Left ventricle myocardium superior (tissue), 1 donor: Measurements from ENCODE around the gene SCYL2. TPM values are rescaled to one million over a fixed set of nuclear protein-coding genes. Genes with fewer than 3 reads are reported as not detected.
A peak's percentile ranks its signal among the peaks of the same experiment; 100 is the strongest.
"Not testable (repeated sequence)": the region's sequence is repeated elsewhere in the genome, so short reads cannot be mapped to it uniquely, and the experiment has no call there.

Source experiments
- ATAC-seq: fragments of 200-7000 bp; cut with Tn5 transposase; one replicate; pipeline ENCODE4 v1.9.1; 2020; ENCODE audit warnings: mild to moderate bottlenecking, moderate library complexity
- DNase-seq: peaks from one replicate; pipeline ENCODE4 v3.0.0-alpha.2; 2020
- intact Hi-C: fragments of 100-400 bp; cut with micrococcal nuclease; formaldehyde crosslinking; loops from one replicate; pipeline ENCODE4 v1.11.0; 2022
- long read RNA-seq: library from polyadenylated mRNA; unstranded; transcript quantifications from one replicate; pipeline ENCODE4 v2.0.0, GENCODE V29; 2021
- total RNA-seq: library from RNA; stranded (reverse); fragmentation: NEBNext Ultra II Directional; extraction: Animal tissue kit (Norgen Biotek cat#: 25700); gene quantifications from one replicate; pipeline ENCODE4 v1.2.1, GENCODE V29; 2021
- donor health status: DM: no; HTN: yes; CAD: no; lungs with severe emphysema.

The SCYL2 gene
- total RNA-seq, result 29.7 TPM
- long read RNA-seq, full-length matches to known transcripts, result 5 of 20 reads
- long read RNA-seq, partial matches to known transcripts, result 3 of 20 reads
- long read RNA-seq, other reads (novel, unspliced or antisense), result 12 of 20 reads

GRCh38 chr12:100266835-100267602 is at the start of gene SCYL2, which contains the start of gene DEPDC4:
Gene SCYL2, plus strand, starts transcription at chr12:100267177. Its CDS starts 15,794 bp downstream, at chr12:100282971.
Gene DEPDC4, minus strand, starts transcription at chr12:100267079. Its CDS starts 3 bp downstream, at chr12:100267076.
- intact Hi-C loops, result no loop called here
- DNase-seq (peak; percentile 95), ATAC-seq (peak; percentile 98)

GRCh38 chr12:100219328-100220109 is 47.5 kb upstream of the SCYL2 start:
- intact Hi-C loops, result loop anchor here (10.0 kb wide), 1 partner anchor 75 kb away; the partner anchor contains the start of gene BLTP3B
- ATAC-seq, result no peak
- no peak for DNase-seq

- DNase-seq, result no peak
- ATAC-seq, result no peak
- intact Hi-C loops, result loop anchor here (10.0 kb wide), 1 partner anchor 77 kb away; the partner anchor contains the start of gene BLTP3B
Measured at GRCh38 chr12:100221523-100221922, 45.5 kb upstream of the SCYL2 start.

GRCh38 chr12:100222173-100222572 is 44.8 kb upstream of the SCYL2 start:
- not testable (repeated sequence) for DNase-seq, ATAC-seq
- intact Hi-C loops, result loop anchor here (10.0 kb wide), 1 partner anchor 77 kb away; the partner anchor contains the start of gene BLTP3B

- intact Hi-C loops, result loop anchor here (10.0 kb wide), 1 partner anchor 81 kb away; the partner anchor contains the start of gene BLTP3B
- no peak for DNase-seq
- no peak for ATAC-seq
Measured at GRCh38 chr12:100225491-100225890, 41.5 kb upstream of the SCYL2 start.

- DNase-seq (no peak), ATAC-seq (no peak)
- intact Hi-C loops, result loop anchor here (10.0 kb wide), 1 partner anchor 84 kb away; the partner anchor contains the start of gene BLTP3B
Measured at GRCh38 chr12:100229036-100229635, 37.8 kb upstream of the SCYL2 start.

- intact Hi-C loops, result loop anchor here (10.0 kb wide), 2 partner anchors 85 to 515 kb away; partner anchors contain the start of gene BLTP3B
Measured at GRCh38 chr12:100229876-100230275, 37.1 kb upstream of the SCYL2 start.

GRCh38 chr12:100231873-100232272 is 35.1 kb upstream of the SCYL2 start:
- ATAC-seq, DNase-seq: not testable (repeated sequence)
- intact Hi-C loops, result loop anchor here (10.0 kb wide), 1 partner anchor 513 kb away; no protein-coding TSS in a partner anchor

More at GRCh38 chr12:100229876-100230275, 37.1 kb upstream of the SCYL2 start:
- DNase-seq, result no peak
- ATAC-seq, result no peak

- peak; percentile 36 for ATAC-seq
- intact Hi-C loops, result loop anchor here (10.0 kb wide), 1 partner anchor 511 kb away; no protein-coding TSS in a partner anchor
- no peak for DNase-seq
Measured at GRCh38 chr12:100234166-100234565, 32.8 kb upstream of the SCYL2 start.

- DNase-seq, result no peak
- intact Hi-C loops, result loop anchor here (10.0 kb wide), 1 partner anchor 510 kb away; no protein-coding TSS in a partner anchor
- peak; percentile 55 for ATAC-seq
Measured at GRCh38 chr12:100234591-100235304, 32.2 kb upstream of the SCYL2 start.

GRCh38 chr12:100238801-100239200 is 28.2 kb upstream of the SCYL2 start:
- intact Hi-C loops, result loop anchor here (10.0 kb wide), 1 partner anchor 506 kb away; no protein-coding TSS in a partner anchor
- DNase-seq, result no peak
- no peak for ATAC-seq

GRCh38 chr12:100239589-100239988 is 27.4 kb upstream of the SCYL2 start:
- intact Hi-C loops, result loop anchor here (10.0 kb wide), 1 partner anchor 505 kb away; no protein-coding TSS in a partner anchor
- ATAC-seq (no peak), DNase-seq (no peak)

GRCh38 chr12:100243137-100243536 is 23.8 kb upstream of the SCYL2 start:
- ATAC-seq (no peak), DNase-seq (no peak)
- intact Hi-C loops, result no loop called here

- no peak for DNase-seq
- no peak for ATAC-seq
- intact Hi-C loops, result no loop called here
Measured at GRCh38 chr12:100247765-100248164, 19.2 kb upstream of the SCYL2 start.

- intact Hi-C loops, result no loop called here
- ATAC-seq (no peak), DNase-seq (no peak)
Measured at GRCh38 chr12:100248886-100249285, 18.1 kb upstream of the SCYL2 start.

- ATAC-seq (no peak), DNase-seq (no peak)
- intact Hi-C loops, result no loop called here
Measured at GRCh38 chr12:100249941-100250340, 17.0 kb upstream of the SCYL2 start.

GRCh38 chr12:100251917-100252316 is 15.1 kb upstream of the SCYL2 start:
- DNase-seq, result no peak
- ATAC-seq, result no peak
- intact Hi-C loops, result no loop called here

- ATAC-seq, result no peak
- intact Hi-C loops, result no loop called here
- DNase-seq, result no peak
Measured at GRCh38 chr12:100253437-100253836, 13.5 kb upstream of the SCYL2 start.
